Vagina (tissue), 2 donors: ENCODE results near the gene PSMB4.

Experiments
- POLR2AphosphoS5 ChIP-seq, 2 donors: sonication (generic); formaldehyde crosslinking; IDR thresholded peaks; one replicate each; pipeline ENCODE4 v1.9.0; 2017; ENCODE audit warnings: antibody characterized with exemption in 2 of 2, mild to moderate bottlenecking in 2 of 2, low read depth in 1 of 2; ENCODE audit not compliant: insufficient read depth in 1 of 2
- TF ChIP-seq, protein P1 (sequence below), 3 experiments: fragments of 450-650 bp in 2 of 3; fragments of 200-600 bp in 1 of 3; sonication (generic) in 1 of 3; IDR thresholded peaks; one replicate each; pipeline ENCODE4 v1.5.1; 2017 to 2019; ENCODE audit warnings: antibody characterized with exemption in 3 of 3, mild to moderate bottlenecking in 2 of 3, moderate library complexity in 2 of 3

DNA sequence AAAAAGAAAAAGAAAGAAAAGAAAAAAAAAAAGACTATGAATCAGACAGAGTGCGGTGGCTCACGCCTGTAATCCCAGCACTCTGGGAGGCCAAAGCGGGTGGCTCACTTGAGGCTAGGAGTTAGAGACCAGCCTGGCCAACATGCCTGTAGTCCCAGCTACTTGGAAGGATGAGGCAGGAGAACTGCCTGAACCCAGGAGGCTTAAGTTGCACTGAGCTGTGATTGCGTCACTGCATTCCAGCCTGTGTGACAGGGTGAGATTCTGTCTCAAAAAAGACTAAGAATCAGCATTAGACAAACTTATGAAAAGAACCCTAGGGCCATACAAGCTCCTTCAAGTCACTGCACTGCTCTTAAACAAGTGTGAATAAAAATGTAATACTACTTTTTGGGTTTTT, 16.9 kb downstream of the PSMB4 start:
- TF ChIP-seq, protein P1, sequence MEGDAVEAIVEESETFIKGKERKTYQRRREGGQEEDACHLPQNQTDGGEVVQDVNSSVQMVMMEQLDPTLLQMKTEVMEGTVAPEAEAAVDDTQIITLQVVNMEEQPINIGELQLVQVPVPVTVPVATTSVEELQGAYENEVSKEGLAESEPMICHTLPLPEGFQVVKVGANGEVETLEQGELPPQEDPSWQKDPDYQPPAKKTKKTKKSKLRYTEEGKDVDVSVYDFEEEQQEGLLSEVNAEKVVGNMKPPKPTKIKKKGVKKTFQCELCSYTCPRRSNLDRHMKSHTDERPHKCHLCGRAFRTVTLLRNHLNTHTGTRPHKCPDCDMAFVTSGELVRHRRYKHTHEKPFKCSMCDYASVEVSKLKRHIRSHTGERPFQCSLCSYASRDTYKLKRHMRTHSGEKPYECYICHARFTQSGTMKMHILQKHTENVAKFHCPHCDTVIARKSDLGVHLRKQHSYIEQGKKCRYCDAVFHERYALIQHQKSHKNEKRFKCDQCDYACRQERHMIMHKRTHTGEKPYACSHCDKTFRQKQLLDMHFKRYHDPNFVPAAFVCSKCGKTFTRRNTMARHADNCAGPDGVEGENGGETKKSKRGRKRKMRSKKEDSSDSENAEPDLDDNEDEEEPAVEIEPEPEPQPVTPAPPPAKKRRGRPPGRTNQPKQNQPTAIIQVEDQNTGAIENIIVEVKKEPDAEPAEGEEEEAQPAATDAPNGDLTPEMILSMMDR (IDR thresholded peaks at IDR 0.05): no peak
- no peak for TF ChIP-seq POLR2AphosphoS5 (IDR thresholded peaks at IDR 0.05; ENCODE audit: insufficient read depth in 1 of 2, low read depth in 1 of 2)
